IMR-90 (cell line): ENCODE results near the gene ZNF654. TPM values are rescaled to one million over a fixed set of nuclear protein-coding genes. Genes with fewer than 3 reads are reported as not detected.

ENCODE experiments used
- ATAC-seq: fragments of 200-7000 bp; cut with Tn5 transposase; 2 replicates; pipeline ENCODE4 v1.9.1; 2020; ENCODE audit warnings: low read depth, mild to moderate bottlenecking, moderate library complexity
- BruUV-seq: library from RNA; stranded (reverse); fragments of 400-500 nt; replicated peaks from 2 replicates; lab custom pipeline; 2021; lab: Mats Ljungman, UMichigan
- CTCF ChIA-PET: fragments of 300-600 bp; formaldehyde crosslinking; extraction: SDS; loops from one replicate; lab custom pipeline; 2021; ENCODE audit warnings: antibody characterized with exemption; lab: Yijun Ruan, JAX
- POLR2A ChIA-PET: fragments of 300-600 bp; sonication (Branson Sonifier 250); formaldehyde crosslinking; loops from one replicate; lab custom pipeline; 2022; ENCODE audit warnings: antibody characterized with exemption; ENCODE audit not compliant: unreplicated experiment; lab: Charles Lee
- DNase-seq: peaks from one replicate; pipeline ENCODE4 v3.0.0; 2013
- H2AFZ ChIP-seq: replicated peaks from 2 replicates; pipeline ENCODE3; 2013; ENCODE audit warnings: low read length, mild to moderate bottlenecking; ENCODE audit not compliant: poor library complexity
- H2AK5ac ChIP-seq: 2 replicates; pipeline ENCODE4 v1.6.1; 2013; ENCODE audit warnings: low read depth, low read length, inconsistent platforms
- H2AK9ac ChIP-seq: replicated peaks from 2 replicates; pipeline ENCODE3; 2013; ENCODE audit warnings: mild to moderate bottlenecking, low read depth, low read length, moderate library complexity; ENCODE audit not compliant: poor library complexity
- H2BK120ac ChIP-seq: 2 replicates; pipeline ENCODE4 v1.6.1; 2013; ENCODE audit warnings: low read depth, low read length, inconsistent platforms
- H2BK15ac ChIP-seq: 3 replicates; pipeline ENCODE4 v1.6.1; 2013; ENCODE audit warnings: low read depth, low read length, inconsistent platforms
- H2BK20ac ChIP-seq: 2 replicates; pipeline ENCODE4 v1.6.1; 2013; ENCODE audit warnings: low read depth, mild to moderate bottlenecking, inconsistent platforms, low read length, moderate library complexity
- H2BK5ac ChIP-seq: 2 replicates; pipeline ENCODE4 v1.6.1; 2013; ENCODE audit warnings: mild to moderate bottlenecking, low read depth, low read length, inconsistent platforms; ENCODE audit not compliant: poor library complexity, severe bottlenecking
- H3K14ac ChIP-seq: replicated peaks from 2 replicates; pipeline ENCODE4 v1.6.1; 2013; ENCODE audit warnings: low read depth, low read length, inconsistent platforms
- H3K18ac ChIP-seq: 2 replicates; pipeline ENCODE4 v1.6.1; 2013; ENCODE audit warnings: low read depth, low read length, control low read depth
- H3K23ac ChIP-seq: 2 replicates; pipeline ENCODE4 v1.6.1; 2013; ENCODE audit warnings: low read depth, low read length, inconsistent platforms
- H3K27ac ChIP-seq: 2 replicates; pipeline ENCODE4 v1.5.1; 2013; ENCODE audit warnings: mild to moderate bottlenecking, control low read depth, low read length; ENCODE audit not compliant: insufficient read depth
- H3K27me3 ChIP-seq: 2 replicates; pipeline ENCODE4 v1.6.1; 2013; ENCODE audit warnings: low read length; ENCODE audit not compliant: control insufficient read depth, insufficient read depth
- H3K36me3 ChIP-seq: 2 replicates; pipeline ENCODE4 v1.6.1; 2013; ENCODE audit warnings: low read length, mixed read lengths; ENCODE audit not compliant: control insufficient read depth, insufficient read depth
- H3K4ac ChIP-seq: 2 replicates; pipeline ENCODE4 v1.6.1; 2013; ENCODE audit warnings: low read depth, low read length, inconsistent platforms
- H3K4me1 ChIP-seq: 2 replicates; pipeline ENCODE4 v1.6.1; 2013; ENCODE audit warnings: low read length, mixed read lengths; ENCODE audit not compliant: control insufficient read depth, insufficient read depth
- H3K4me2 ChIP-seq: 2 replicates; pipeline ENCODE4 v1.6.1; 2013; ENCODE audit warnings: low read depth, mild to moderate bottlenecking, control low read depth, low read length, moderate library complexity
- H3K4me3 ChIP-seq: 2 replicates; pipeline ENCODE4 v1.5.1; 2013; ENCODE audit warnings: low read depth, mild to moderate bottlenecking, control low read depth, low read length, moderate library complexity; ENCODE audit not compliant: insufficient read depth
- H3K56ac ChIP-seq: 2 replicates; pipeline ENCODE4 v1.6.1; 2013; ENCODE audit warnings: low read length, inconsistent platforms; ENCODE audit not compliant: insufficient read depth; ENCODE audit errors: extremely low read depth
- H3K79me1 ChIP-seq, 2 experiments: 2 replicates each; pipeline ENCODE4 v1.6.1; 2013; ENCODE audit warnings: low read length in 2 of 2, inconsistent platforms in 1 of 2, low read depth in 1 of 2
- H3K9ac ChIP-seq: 2 replicates; pipeline ENCODE4 v1.6.1; 2013; ENCODE audit warnings: low read depth, low read length, control low read depth
- H3K9me1 ChIP-seq: 2 replicates; pipeline ENCODE4 v1.6.1; 2013; ENCODE audit warnings: low read length, inconsistent platforms; ENCODE audit not compliant: insufficient read depth
- H3K9me3 ChIP-seq: 2 replicates; pipeline ENCODE4 v1.6.1; 2013; ENCODE audit warnings: low read length; ENCODE audit not compliant: control insufficient read depth, insufficient read depth
- H4K20me1 ChIP-seq: 2 replicates; pipeline ENCODE4 v1.6.1; 2013; ENCODE audit warnings: low read length, inconsistent platforms; ENCODE audit not compliant: insufficient read depth
- H4K5ac ChIP-seq: 2 replicates; pipeline ENCODE4 v1.6.1; 2013; ENCODE audit warnings: mild to moderate bottlenecking, low read depth, low read length, control low read depth
- H4K8ac ChIP-seq, 2 experiments: 2 replicates each; pipeline ENCODE4 v1.6.1; 2013; ENCODE audit warnings: low read depth in 2 of 2, low read length in 2 of 2, control low read depth in 1 of 2, inconsistent platforms in 1 of 2
- H4K91ac ChIP-seq: 2 replicates; pipeline ENCODE4 v1.6.1; 2013; ENCODE audit warnings: low read depth, low read length, inconsistent platforms; ENCODE audit not compliant: insufficient read depth
- BHLHE40 ChIP-seq: fragments of 150-350 bp; IDR thresholded peaks from 2 replicates; pipeline ENCODE4 v1.6.1; 2016; ENCODE audit warnings: mild to moderate bottlenecking, low read depth, low read length
- CHD1 ChIP-seq: IDR thresholded peaks from 2 replicates; pipeline ENCODE4 v1.6.1; 2012; ENCODE audit warnings: low read depth, low read length, improper control_type of control experiment
- FOS ChIP-seq: fragments of 150-350 bp; IDR thresholded peaks from 2 replicates; pipeline ENCODE4 v1.6.1; 2016; ENCODE audit warnings: low read depth, low read length
- MAFK ChIP-seq: IDR thresholded peaks from 2 replicates; pipeline ENCODE4 v1.6.1; 2012; ENCODE audit warnings: low read depth, low read length, improper control_type of control experiment
- MAZ ChIP-seq: IDR thresholded peaks from 2 replicates; pipeline ENCODE4 v1.6.1; 2012; ENCODE audit warnings: low read depth, mild to moderate bottlenecking, low read length, improper control_type of control experiment, moderate library complexity, borderline replicate concordance
- MXI1 ChIP-seq: IDR thresholded peaks from 2 replicates; pipeline ENCODE4 v1.6.1; 2012; ENCODE audit warnings: low read depth, mild to moderate bottlenecking, low read length, moderate library complexity, borderline replicate concordance
- RAD21 ChIP-seq: IDR thresholded peaks from 2 replicates; pipeline ENCODE4 v1.6.1; 2012; ENCODE audit warnings: low read length, improper control_type of control experiment
- SMC3 ChIP-seq: fragments of 150-350 bp; IDR thresholded peaks from 2 replicates; pipeline ENCODE4 v1.6.1; 2016; ENCODE audit warnings: low read depth, mild to moderate bottlenecking, antibody characterized with exemption, low read length, moderate library complexity
- WGBS, 2 experiments: methylation state at CpG; one replicate each; pipeline versions ENCODE4 v1.1.5 to v1.1.7; 2013; ENCODE audit warnings: missing lambda C conversion rate in 2 of 2; ENCODE audit not compliant: insufficient read length in 1 of 2; ENCODE audit errors: extremely low coverage in 2 of 2; 5-methylcytosine and 5-hydroxymethylcytosine counted together
- dilution Hi-C: fragments of 300-500 bp; cut with HindIII; formaldehyde crosslinking; loops from one replicate; pipeline ENCODE4 v1.14.3; 2018; ENCODE audit warnings: low sequenced_read_pairs; ENCODE audit not compliant: unreplicated experiment
- in situ Hi-C: fragments of 300-500 bp; cut with MboI; formaldehyde crosslinking; loops from 3 replicates; pipeline ENCODE4 v1.14.3; 2019; ENCODE audit warnings: low sequenced_read_pairs, inconsistent platforms, mixed read lengths
- intact Hi-C: fragments of 100-400 bp; cut with micrococcal nuclease; formaldehyde crosslinking; loops from 2 replicates; pipeline ENCODE4 v1.10.0; 2022
- polyA plus RNA-seq, 3 experiments: library from polyadenylated mRNA; depleted of rRNA; stranded (reverse); fragments of >200 nt; gene quantifications; 2 replicates each; pipeline ENCODE4 v1.2.3, GENCODE V29; 2012; ENCODE audit warnings: low replicate concordance in 1 of 3
- total RNA-seq: library from RNA; depleted of rRNA; stranded (reverse); fragments of >200 nt; gene quantifications from 2 replicates; pipeline ENCODE4 v1.2.3, GENCODE V29; 2012
- TF ChIP-seq, protein P1 (sequence below): fragments of 150-350 bp; IDR thresholded peaks from 2 replicates; pipeline ENCODE4 v1.6.1; 2017; ENCODE audit warnings: mild to moderate bottlenecking, antibody characterized with exemption, low read length, low read depth
- TF ChIP-seq, protein P2 (sequence below): conservative IDR thresholded peaks from 2 replicates; pipeline ENCODE4 v1.5.1; 2012; ENCODE audit warnings: mild to moderate bottlenecking, low read depth, low read length, improper control_type of control experiment

The ZNF654 gene
- total and polyA plus RNA-seq, 2 of the 4 experiments (the other 2 are of a cell fraction) = 3.3 to 11.5 TPM

- peak overlapping the region; percentile 96 for H3K4me2 ChIP-seq
- peak overlapping the region; percentile 48 for H4K5ac ChIP-seq
- H2BK15ac ChIP-seq = no peak overlapping the region
- H3K9me3 ChIP-seq = no peaks in the 10 kb centered on the region
- peaks cover 4% of the 10 kb centered on the region; the same call in 1 of the 2 replicates for H3K9me1 ChIP-seq
- no peak overlapping the region for H2BK120ac ChIP-seq
- ATAC-seq (peak; percentile 7), DNase-seq (no peak)
- peak overlapping the region; percentile 82 for H3K23ac ChIP-seq
- peak overlapping the region; percentile 49 for H3K4ac ChIP-seq
- BruUV-seq = no TSS peak
- peak overlapping the region; percentile 68 for H2AK9ac ChIP-seq
- peaks cover 7% of the 10 kb centered on the region for H3K36me3 ChIP-seq
- peak overlapping the region; percentile 87 for H3K27ac ChIP-seq
- no peak for TF ChIP-seq MXI1
- no peak for TF ChIP-seq BHLHE40
- no peak for TF ChIP-seq RAD21
- no peak for TF ChIP-seq SMC3
- TF ChIP-seq MAFK = no peak
- TF ChIP-seq FOS = no peak
- TF ChIP-seq CHD1 = no peak
- TF ChIP-seq, protein P1, sequence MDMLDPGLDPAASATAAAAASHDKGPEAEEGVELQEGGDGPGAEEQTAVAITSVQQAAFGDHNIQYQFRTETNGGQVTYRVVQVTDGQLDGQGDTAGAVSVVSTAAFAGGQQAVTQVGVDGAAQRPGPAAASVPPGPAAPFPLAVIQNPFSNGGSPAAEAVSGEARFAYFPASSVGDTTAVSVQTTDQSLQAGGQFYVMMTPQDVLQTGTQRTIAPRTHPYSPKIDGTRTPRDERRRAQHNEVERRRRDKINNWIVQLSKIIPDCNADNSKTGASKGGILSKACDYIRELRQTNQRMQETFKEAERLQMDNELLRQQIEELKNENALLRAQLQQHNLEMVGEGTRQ = no peak
- TF ChIP-seq, protein P2, sequence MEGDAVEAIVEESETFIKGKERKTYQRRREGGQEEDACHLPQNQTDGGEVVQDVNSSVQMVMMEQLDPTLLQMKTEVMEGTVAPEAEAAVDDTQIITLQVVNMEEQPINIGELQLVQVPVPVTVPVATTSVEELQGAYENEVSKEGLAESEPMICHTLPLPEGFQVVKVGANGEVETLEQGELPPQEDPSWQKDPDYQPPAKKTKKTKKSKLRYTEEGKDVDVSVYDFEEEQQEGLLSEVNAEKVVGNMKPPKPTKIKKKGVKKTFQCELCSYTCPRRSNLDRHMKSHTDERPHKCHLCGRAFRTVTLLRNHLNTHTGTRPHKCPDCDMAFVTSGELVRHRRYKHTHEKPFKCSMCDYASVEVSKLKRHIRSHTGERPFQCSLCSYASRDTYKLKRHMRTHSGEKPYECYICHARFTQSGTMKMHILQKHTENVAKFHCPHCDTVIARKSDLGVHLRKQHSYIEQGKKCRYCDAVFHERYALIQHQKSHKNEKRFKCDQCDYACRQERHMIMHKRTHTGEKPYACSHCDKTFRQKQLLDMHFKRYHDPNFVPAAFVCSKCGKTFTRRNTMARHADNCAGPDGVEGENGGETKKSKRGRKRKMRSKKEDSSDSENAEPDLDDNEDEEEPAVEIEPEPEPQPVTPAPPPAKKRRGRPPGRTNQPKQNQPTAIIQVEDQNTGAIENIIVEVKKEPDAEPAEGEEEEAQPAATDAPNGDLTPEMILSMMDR = no peak
- no peak for TF ChIP-seq MAZ
- H4K91ac ChIP-seq = peak overlapping the region; percentile 68
- intact Hi-C loops (loop anchor here (2.0 to 5.0 kb wide), 5 partner anchors 53 to 1087 kb away; no protein-coding TSS in a partner anchor), in situ Hi-C loops (no loop called here), dilution Hi-C loops (no loop called here)
- H3K4me3 ChIP-seq = peak overlapping the region; percentile 98
- no peak overlapping the region for H2BK20ac ChIP-seq
- WGBS, 2 experiments = 0% methylated on average over 9 of the region's 45 CpGs; no CpG with 5 or more reads in 1 of the 2 experiments
- H3K14ac ChIP-seq = peak overlapping the region; percentile 41
- H4K8ac ChIP-seq = peak overlapping the region; percentile 27 to 38; a peak in 2 of 4 replicates
- peak overlapping the region; percentile 55 for H3K18ac ChIP-seq
- H3K79me1 ChIP-seq = peaks cover 11 to 40% of the 10 kb centered on the region in 2 experiments; a peak in 3 of 4 replicates
- POLR2A ChIA-PET = no interaction called here
- H3K9ac ChIP-seq = peak overlapping the region; percentile 89
- H3K4me1 ChIP-seq = 0 out of 2 replicates have a peak, but pooled peaks cover 1% of the 10 kb centered on the region
- H2BK5ac ChIP-seq = peak overlapping the region; percentile 80
- H4K20me1 ChIP-seq = peaks cover 31% of the 10 kb centered on the region
- H3K56ac ChIP-seq = peak overlapping the region; percentile 83
- peak overlapping the region; percentile 89 for H2AK5ac ChIP-seq
- CTCF ChIA-PET = interaction anchor here (0.6 to 0.8 kb wide), 4 partner anchors 9 to 799 kb away, joined by 3 to 6 read pairs (median 4); no protein-coding TSS in a partner anchor
- H2AFZ ChIP-seq = peak overlapping the region; percentile 96
- H3K27me3 ChIP-seq = no peaks in the 10 kb centered on the region
Measured at GRCh38 chr3:88059380-88060170, 520 bp downstream of the ZNF654 start.
